ENCODE measurements around the gene CCS.

DNA sequence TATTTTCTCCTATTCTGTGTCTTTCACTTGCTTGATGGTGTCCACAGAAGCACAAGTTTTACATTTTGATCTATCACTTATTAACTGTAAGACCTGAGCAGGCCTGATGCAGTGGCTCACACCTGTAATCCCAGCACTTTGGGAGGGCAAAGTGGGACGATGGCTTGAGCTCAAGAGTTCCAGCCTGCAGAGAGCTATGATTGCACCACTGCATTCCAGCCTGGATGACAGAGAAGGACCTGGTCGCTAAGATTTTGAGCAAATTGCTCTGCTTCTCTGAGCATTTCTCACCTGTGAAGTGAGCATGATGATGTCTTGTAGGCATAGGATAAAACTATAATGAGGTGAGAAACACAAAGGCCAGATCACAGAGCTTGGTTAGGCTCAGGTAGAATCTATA is 6.8 kb upstream of the CCS start:
- TF ChIP-seq POLR2AphosphoS5 (IDR thresholded peaks at IDR 0.05) = no peak
- no peak for TF ChIP-seq POLR2A (IDR thresholded peaks at IDR 0.05)
